Measurements from ENCODE around the gene LATS2.

The LATS2 gene

DNA sequence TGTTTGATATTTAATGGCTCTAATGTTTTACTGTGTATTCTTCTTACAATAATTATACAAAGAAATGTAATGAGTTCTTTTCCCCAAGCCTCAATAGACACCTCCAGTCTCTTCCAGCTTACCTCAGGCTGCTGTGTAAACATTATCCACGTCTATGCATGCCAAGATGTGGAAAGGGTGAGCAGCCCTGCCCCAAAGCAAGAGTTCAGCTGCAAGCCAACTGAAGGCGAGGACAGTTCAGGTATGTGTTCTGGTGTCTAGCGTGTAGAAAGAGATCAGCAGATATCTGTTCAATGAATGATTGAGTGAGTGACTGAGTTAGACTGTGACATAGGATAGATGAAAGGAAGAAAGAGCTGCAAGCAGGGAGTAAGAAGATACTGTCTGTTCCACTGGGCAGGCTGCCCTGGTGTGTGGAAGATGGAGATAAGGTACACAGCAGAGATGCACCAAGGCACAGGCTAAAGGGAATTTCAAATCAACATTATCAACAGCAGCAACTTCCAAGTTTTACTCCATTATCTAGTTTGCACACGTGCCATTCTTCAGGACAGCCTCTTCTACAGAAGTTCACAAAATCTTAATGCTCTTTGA, 66.0 kb downstream of the LATS2 start:
- TF ChIP-seq FOXP2 (optimal IDR thresholded peaks at IDR 0.05; ENCODE audit: borderline replicate concordance, extremely low read depth, extremely low read length, insufficient read depth): no peak

GRCh38 chr13:20994441-20994821, 67.0 kb downstream of the LATS2 start:
- TF ChIP-seq, protein P1, sequence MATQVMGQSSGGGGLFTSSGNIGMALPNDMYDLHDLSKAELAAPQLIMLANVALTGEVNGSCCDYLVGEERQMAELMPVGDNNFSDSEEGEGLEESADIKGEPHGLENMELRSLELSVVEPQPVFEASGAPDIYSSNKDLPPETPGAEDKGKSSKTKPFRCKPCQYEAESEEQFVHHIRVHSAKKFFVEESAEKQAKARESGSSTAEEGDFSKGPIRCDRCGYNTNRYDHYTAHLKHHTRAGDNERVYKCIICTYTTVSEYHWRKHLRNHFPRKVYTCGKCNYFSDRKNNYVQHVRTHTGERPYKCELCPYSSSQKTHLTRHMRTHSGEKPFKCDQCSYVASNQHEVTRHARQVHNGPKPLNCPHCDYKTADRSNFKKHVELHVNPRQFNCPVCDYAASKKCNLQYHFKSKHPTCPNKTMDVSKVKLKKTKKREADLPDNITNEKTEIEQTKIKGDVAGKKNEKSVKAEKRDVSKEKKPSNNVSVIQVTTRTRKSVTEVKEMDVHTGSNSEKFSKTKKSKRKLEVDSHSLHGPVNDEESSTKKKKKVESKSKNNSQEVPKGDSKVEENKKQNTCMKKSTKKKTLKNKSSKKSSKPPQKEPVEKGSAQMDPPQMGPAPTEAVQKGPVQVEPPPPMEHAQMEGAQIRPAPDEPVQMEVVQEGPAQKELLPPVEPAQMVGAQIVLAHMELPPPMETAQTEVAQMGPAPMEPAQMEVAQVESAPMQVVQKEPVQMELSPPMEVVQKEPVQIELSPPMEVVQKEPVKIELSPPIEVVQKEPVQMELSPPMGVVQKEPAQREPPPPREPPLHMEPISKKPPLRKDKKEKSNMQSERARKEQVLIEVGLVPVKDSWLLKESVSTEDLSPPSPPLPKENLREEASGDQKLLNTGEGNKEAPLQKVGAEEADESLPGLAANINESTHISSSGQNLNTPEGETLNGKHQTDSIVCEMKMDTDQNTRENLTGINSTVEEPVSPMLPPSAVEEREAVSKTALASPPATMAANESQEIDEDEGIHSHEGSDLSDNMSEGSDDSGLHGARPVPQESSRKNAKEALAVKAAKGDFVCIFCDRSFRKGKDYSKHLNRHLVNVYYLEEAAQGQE (IDR thresholded peaks at IDR 0.05; ENCODE audit: insufficient read depth in 1 of 2, low read depth in 2 of 2, low read length in 2 of 2): no peak
- TF ChIP-seq TAF1 (IDR thresholded peaks at IDR 0.05; ENCODE audit: borderline replicate concordance, insufficient read depth, low read length) (no peak), SIN3A (IDR thresholded peaks at IDR 0.05; ENCODE audit: borderline replicate concordance, insufficient read depth, low read length) (no peak), FOXP2 (optimal IDR thresholded peaks at IDR 0.05; ENCODE audit: borderline replicate concordance, extremely low read depth, extremely low read length, insufficient read depth) (no peak), POLR2AphosphoS5 (IDR thresholded peaks at IDR 0.05; ENCODE audit: low read depth, low read length) (no peak)

- TF ChIP-seq FOXP2 (optimal IDR thresholded peaks at IDR 0.05; ENCODE audit: borderline replicate concordance, extremely low read depth, extremely low read length, insufficient read depth) (no peak), POLR2AphosphoS5 (IDR thresholded peaks at IDR 0.05; ENCODE audit: low read depth, low read length) (no peak), TAF1 (IDR thresholded peaks at IDR 0.05; ENCODE audit: borderline replicate concordance, insufficient read depth, low read length) (no peak), SIN3A (IDR thresholded peaks at IDR 0.05; ENCODE audit: borderline replicate concordance, insufficient read depth, low read length) (no peak)
- TF ChIP-seq, protein P1 (IDR thresholded peaks at IDR 0.05; ENCODE audit: insufficient read depth in 1 of 2, low read depth in 2 of 2, low read length in 2 of 2): no peak
Measured at GRCh38 chr13:20993661-20994440, 67.5 kb downstream of the LATS2 start.

DNA sequence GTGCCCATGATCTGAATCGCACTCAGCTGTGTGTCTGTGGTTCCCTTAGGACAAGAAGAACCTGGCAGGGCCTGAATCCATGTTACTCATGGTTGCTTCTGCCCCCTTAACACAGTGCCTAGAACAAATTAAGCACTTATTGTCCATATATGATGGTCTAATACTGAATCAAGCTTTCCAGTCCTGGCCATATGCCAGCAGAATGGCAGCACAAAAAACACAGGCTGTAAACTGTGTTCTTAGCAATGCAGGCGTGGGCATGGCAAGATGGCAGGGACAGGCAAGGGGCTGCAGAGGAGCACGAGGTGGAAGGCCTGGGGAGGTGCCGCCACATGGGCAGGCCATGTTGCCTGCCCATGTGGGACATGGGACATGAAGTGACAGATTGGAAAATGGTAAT, 68.2 kb downstream of the LATS2 start:
- no peak for TF ChIP-seq FOXP2 (optimal IDR thresholded peaks at IDR 0.05; ENCODE audit: borderline replicate concordance, extremely low read depth, extremely low read length, insufficient read depth)

DNA sequence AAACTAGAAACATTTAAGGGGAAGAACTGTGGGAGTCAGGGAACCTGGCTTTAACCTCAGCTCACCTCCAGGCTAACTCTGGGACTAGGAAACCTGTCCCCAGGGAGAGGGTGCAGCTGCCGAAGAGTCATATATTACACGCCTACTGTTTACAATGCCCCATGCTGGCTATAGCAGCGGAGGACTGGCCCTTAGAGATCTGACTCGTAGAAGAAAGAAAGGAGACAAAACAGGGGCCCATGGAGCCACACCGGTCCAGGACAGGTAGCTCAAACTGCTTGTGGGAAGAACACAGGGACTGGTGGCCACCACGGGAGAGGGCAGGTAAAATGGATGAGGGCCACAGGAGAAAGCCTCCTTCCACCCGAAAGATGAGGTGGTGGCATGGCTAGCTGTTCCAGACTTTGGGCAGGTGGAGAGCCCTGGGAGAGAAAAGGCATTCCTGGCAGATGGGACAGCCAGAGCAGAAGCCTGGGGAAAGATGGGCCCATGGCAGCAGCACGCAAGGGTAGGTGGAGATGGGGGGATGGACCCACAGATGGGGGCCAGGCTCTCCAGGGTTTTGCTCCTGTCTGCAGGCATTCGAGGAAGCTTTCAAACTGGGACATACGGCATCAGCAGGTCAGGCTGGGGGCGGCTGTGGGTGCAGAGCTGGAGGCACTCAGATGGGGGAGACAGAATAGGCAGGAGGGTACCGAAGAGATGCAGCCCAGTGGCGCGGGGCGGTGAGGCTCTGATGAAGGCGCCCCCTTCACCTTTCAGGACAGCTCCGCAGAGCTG, 69.5 kb downstream of the LATS2 start:
- TF ChIP-seq POLR2AphosphoS5 (IDR thresholded peaks at IDR 0.05; ENCODE audit: low read depth, low read length): no peak
- TF ChIP-seq, protein P1 (IDR thresholded peaks at IDR 0.05; ENCODE audit: insufficient read depth in 1 of 2, low read depth in 2 of 2, low read length in 2 of 2): no peak
- TF ChIP-seq SIN3A (IDR thresholded peaks at IDR 0.05; ENCODE audit: borderline replicate concordance, insufficient read depth, low read length): no peak
- no peak for TF ChIP-seq TAF1 (IDR thresholded peaks at IDR 0.05; ENCODE audit: borderline replicate concordance, insufficient read depth, low read length)
- no peak for TF ChIP-seq FOXP2 (optimal IDR thresholded peaks at IDR 0.05; ENCODE audit: borderline replicate concordance, extremely low read depth, extremely low read length, insufficient read depth)
